ENCODE measurements around the gene ARHGAP29. TPM values are rescaled to one million over a fixed set of nuclear protein-coding genes. Genes with fewer than 3 reads are reported as not detected.

ARHGAP29 gene
- total and polyA plus RNA-seq, 2 experiments from 2014 or later, result 4.6 to 6.9 TPM

DNA sequence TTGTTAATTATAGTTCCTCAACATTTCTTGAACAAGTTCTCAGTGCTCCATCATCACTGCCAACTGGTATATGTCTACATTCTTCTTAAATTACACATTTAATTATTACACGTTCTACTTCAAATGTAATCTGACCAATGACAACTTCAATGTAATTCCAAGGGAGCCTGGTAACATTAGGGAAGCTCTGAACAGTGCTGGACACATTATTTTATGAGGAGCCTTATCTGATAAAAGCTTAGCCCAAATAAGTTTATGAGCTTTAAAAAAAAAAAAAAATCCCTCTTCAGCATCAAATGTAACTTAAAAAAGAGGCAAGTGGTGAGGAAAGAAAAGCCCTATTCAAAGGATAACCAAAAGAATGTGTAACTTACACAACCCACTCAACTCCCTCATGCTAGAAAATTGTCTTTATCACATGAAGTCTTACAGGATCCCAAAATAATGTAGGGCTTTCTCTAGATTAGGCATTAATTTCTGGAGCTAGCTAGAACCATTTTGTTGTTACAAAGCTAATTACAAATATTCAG, 81.2 kb downstream of the ARHGAP29 start (continued):
- TF ChIP-seq, protein P1, sequence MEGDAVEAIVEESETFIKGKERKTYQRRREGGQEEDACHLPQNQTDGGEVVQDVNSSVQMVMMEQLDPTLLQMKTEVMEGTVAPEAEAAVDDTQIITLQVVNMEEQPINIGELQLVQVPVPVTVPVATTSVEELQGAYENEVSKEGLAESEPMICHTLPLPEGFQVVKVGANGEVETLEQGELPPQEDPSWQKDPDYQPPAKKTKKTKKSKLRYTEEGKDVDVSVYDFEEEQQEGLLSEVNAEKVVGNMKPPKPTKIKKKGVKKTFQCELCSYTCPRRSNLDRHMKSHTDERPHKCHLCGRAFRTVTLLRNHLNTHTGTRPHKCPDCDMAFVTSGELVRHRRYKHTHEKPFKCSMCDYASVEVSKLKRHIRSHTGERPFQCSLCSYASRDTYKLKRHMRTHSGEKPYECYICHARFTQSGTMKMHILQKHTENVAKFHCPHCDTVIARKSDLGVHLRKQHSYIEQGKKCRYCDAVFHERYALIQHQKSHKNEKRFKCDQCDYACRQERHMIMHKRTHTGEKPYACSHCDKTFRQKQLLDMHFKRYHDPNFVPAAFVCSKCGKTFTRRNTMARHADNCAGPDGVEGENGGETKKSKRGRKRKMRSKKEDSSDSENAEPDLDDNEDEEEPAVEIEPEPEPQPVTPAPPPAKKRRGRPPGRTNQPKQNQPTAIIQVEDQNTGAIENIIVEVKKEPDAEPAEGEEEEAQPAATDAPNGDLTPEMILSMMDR (conservative IDR thresholded peaks at IDR 0.05; ENCODE audit: low read depth in 2 of 2), result no peak

GRCh38 chr1:94154989-94155388, 82.4 kb downstream of the ARHGAP29 start:
- H3K27me3 ChIP-seq (ENCODE audit: insufficient read depth), result no peaks in the 10 kb centered on the region
- H2AFZ ChIP-seq, result no peak overlapping the region
- no peaks in the 10 kb centered on the region for H3K9me3 Mint-ChIP-seq
- H3K4me2 ChIP-seq, result no peak overlapping the region
- TF ChIP-seq, protein P1 (conservative IDR thresholded peaks at IDR 0.05; ENCODE audit: low read depth in 2 of 2), result no peak
- H4K20me1 ChIP-seq (replicated peaks; ENCODE audit: insufficient read depth), result no peaks in the 10 kb centered on the region
- H3K27ac Mint-ChIP-seq, result no peak overlapping the region
- DNase-seq (ENCODE audit: low spot score) (no peak), ATAC-seq (no peak)
- H3K4me1 ChIP-seq (ENCODE audit: insufficient read depth), result no peaks in the 10 kb centered on the region
- no peak overlapping the region for H3K4me3 ChIP-seq
- no peaks in the 10 kb centered on the region for H3K36me3 Mint-ChIP-seq (ENCODE audit: low read depth)
- no peaks in the 10 kb centered on the region for H3F3A ChIP-seq (replicated peaks; ENCODE audit: low read depth)
- no peaks in the 10 kb centered on the region for H3K36me3 ChIP-seq (ENCODE audit: insufficient read depth)
- no peaks in the 10 kb centered on the region for H3K79me2 ChIP-seq (replicated peaks; ENCODE audit: insufficient read depth)
- H3K27me3 Mint-ChIP-seq (ENCODE audit: insufficient read depth, low read depth, poor library complexity), result no peaks in the 10 kb centered on the region
- no peak overlapping the region for H3K4me3 Mint-ChIP-seq
- no peak overlapping the region for H3K27ac ChIP-seq (ENCODE audit: low read depth)
- no peaks in the 10 kb centered on the region for H3K4me1 Mint-ChIP-seq
- H3K9me2 ChIP-seq (ENCODE audit: insufficient read depth), result 0 out of 2 replicates have a peak, but pooled peaks cover 3% of the 10 kb centered on the region

DNA sequence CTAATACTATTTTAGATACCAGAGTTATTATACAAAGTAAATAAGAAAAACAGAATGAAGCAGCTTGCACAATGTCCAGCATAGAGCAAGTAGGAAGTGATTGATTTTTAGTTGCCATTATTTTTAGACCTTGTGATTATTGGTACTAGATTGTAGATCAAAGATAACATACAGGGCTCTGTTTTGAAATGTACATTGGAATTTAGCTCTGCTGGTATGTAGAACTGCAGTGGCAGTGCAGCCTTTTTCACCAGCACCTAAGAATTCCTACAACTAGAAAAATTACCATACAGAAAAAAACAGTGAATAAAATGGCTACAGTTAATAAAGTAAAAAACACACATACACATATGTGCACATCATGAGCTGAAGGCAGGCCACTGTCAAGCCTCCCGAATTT, 84.3 kb downstream of the ARHGAP29 start:
- Histone ChIP-seq H3K4me1 (ENCODE audit: insufficient read depth) (peaks cover 9% of the 10 kb centered on the region), H3K79me2 (replicated peaks; ENCODE audit: insufficient read depth) (no peaks in the 10 kb centered on the region), H4K20me1 (replicated peaks; ENCODE audit: insufficient read depth) (no peaks in the 10 kb centered on the region), H2AFZ (no peak overlapping the region), H3K27ac (ENCODE audit: low read depth) (no peak overlapping the region), H3F3A (replicated peaks; ENCODE audit: low read depth) (no peaks in the 10 kb centered on the region), H3K4me3 (no peak overlapping the region), H3K9me2 (ENCODE audit: insufficient read depth) (0 out of 2 replicates have a peak, but pooled peaks cover 3% of the 10 kb centered on the region), H3K27me3 (ENCODE audit: insufficient read depth) (no peaks in the 10 kb centered on the region), H3K36me3 (ENCODE audit: insufficient read depth) (no peaks in the 10 kb centered on the region), H3K4me2 (no peak overlapping the region)
- no peak for ATAC-seq
- H3K36me3 Mint-ChIP-seq (ENCODE audit: low read depth), result no peaks in the 10 kb centered on the region
- no peaks in the 10 kb centered on the region for H3K27me3 Mint-ChIP-seq (ENCODE audit: insufficient read depth, low read depth, poor library complexity)
- no peak overlapping the region for H3K4me3 Mint-ChIP-seq
- H3K9me3 Mint-ChIP-seq, result no peaks in the 10 kb centered on the region
- H3K4me1 Mint-ChIP-seq, result peaks cover 11% of the 10 kb centered on the region
- no peak overlapping the region for H3K27ac Mint-ChIP-seq
- DNase-seq (ENCODE audit: low spot score), result no peak
- TF ChIP-seq EZH2phosphoT487 (IDR thresholded peaks at IDR 0.05; ENCODE audit: unreplicated experiment) (no peak), CREB1 (CRISPR knock-in tag; IDR thresholded peaks at IDR 0.05; ENCODE audit: low read depth) (no peak), POLR2AphosphoS5 (IDR thresholded peaks at IDR 0.05; ENCODE audit: low read depth) (no peak), NANOG (IDR thresholded peaks at IDR 0.05; ENCODE audit: borderline replicate concordance) (no peak), ZNF462 (CRISPR knock-in tag; IDR thresholded peaks at IDR 0.05) (no peak)
- TF ChIP-seq, protein P1 (conservative IDR thresholded peaks at IDR 0.05; ENCODE audit: low read depth in 2 of 2), result no peak

Data from GM23338 (cell line).